Fibroblast of pulmonary artery (primary cell): ENCODE results near the gene OPRD1.
"Not testable (repeated sequence)": the region's sequence is repeated elsewhere in the genome, so short reads cannot be mapped to it uniquely, and the experiment has no call there.

Experiments
- DNase-seq: peaks from one replicate; pipeline ENCODE4 v3.0.0-alpha.2; 2010; ENCODE audit warnings: low read depth
- H3K4me3 ChIP-seq: replicated peaks from 2 replicates; pipeline ENCODE4 v1.5.1; 2011; ENCODE audit warnings: low read depth, mild to moderate bottlenecking, control low read depth, low read length, moderate library complexity
- TF ChIP-seq, protein P1 (sequence below): IDR thresholded peaks from 2 replicates; pipeline ENCODE4 v1.5.1; 2011; ENCODE audit warnings: mild to moderate bottlenecking, control low read depth, low read length, inconsistent platforms; ENCODE audit errors: missing control alignments

The OPRD1 gene

DNA sequence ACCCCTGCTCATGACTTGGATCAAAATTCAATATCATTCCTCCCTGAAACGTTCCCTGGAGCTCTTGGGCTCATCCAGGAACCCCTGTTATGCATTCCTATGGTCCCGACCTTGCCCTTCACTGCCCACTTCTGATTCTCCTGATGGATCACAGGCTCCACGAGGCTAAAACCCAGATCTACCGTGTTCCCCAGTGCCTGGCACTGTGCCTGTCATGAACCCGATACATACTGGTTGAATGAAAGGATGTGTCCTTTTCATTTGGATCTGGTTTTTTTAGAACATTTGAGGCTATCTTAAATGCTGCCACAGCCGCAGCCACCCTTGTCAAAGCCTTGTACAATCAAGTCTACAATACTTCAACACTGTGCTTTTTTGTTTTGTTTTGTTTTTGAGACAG lies 22.2 kb upstream of the OPRD1 start:
- TF ChIP-seq, protein P1, sequence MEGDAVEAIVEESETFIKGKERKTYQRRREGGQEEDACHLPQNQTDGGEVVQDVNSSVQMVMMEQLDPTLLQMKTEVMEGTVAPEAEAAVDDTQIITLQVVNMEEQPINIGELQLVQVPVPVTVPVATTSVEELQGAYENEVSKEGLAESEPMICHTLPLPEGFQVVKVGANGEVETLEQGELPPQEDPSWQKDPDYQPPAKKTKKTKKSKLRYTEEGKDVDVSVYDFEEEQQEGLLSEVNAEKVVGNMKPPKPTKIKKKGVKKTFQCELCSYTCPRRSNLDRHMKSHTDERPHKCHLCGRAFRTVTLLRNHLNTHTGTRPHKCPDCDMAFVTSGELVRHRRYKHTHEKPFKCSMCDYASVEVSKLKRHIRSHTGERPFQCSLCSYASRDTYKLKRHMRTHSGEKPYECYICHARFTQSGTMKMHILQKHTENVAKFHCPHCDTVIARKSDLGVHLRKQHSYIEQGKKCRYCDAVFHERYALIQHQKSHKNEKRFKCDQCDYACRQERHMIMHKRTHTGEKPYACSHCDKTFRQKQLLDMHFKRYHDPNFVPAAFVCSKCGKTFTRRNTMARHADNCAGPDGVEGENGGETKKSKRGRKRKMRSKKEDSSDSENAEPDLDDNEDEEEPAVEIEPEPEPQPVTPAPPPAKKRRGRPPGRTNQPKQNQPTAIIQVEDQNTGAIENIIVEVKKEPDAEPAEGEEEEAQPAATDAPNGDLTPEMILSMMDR = no peak
- no peak overlapping the region for H3K4me3 ChIP-seq
- no peak for DNase-seq

- no peak overlapping the region for H3K4me3 ChIP-seq
- DNase-seq = no peak
- TF ChIP-seq, protein P1 = no peak
Measured at GRCh38 chr1:28790377-28791035, 21.5 kb upstream of the OPRD1 start.

DNA sequence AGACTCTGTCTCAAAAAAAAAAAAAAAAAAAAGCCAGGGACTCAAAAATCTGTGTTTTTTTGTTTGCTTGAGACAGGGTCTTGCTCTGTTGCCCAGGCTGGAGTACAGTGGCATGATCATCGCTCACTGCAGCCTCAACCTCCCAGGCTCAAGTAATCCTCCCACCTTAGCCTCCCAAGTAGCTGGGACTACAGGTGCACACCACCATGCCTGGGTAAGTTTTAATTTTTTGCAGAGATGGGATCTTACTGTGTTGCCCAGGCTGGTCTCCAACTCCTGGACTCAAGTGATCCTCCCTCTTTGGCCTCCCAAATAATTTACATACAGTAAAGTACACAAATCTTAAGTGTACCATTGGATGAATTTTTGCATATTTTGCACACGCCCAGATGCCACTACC lies 20.0 kb upstream of the OPRD1 start:
- H3K4me3 ChIP-seq, DNase-seq: not testable (repeated sequence)

DNA sequence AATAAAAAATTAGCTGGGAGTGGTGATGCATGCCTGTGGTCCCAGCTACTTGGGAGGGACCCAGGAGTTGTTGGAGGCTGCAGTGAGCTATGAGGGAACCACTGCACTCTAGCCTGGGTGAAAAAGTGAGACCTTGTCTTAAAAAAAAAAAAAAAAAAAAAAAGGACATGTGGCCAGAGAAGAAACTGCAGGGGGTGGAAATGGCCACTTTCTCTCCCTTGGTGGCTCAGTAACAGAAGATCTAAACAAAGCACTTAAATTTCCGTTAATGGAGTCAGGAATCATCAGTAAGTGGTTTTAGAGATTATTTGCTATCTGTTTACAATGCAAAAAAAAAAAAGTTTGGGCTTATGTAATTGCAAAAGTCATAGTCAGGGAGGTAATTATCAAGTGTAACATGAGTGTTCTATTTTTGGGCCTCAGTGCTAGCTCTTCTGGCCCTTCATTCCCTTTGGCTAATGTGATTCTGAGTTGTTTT lies 19.3 kb upstream of the OPRD1 start:
- no peak for DNase-seq
- H3K4me3 ChIP-seq = no peak overlapping the region
- TF ChIP-seq, protein P1 = no peak

- not testable (repeated sequence) for DNase-seq, H3K4me3 ChIP-seq
Measured at GRCh38 chr1:28794582-28794981, 17.4 kb upstream of the OPRD1 start.

GRCh38 chr1:28796352-28797211 lies 15.4 kb upstream of the OPRD1 start:
- TF ChIP-seq, protein P1 = no peak
- no peak for DNase-seq
- H3K4me3 ChIP-seq = no peak overlapping the region

DNA sequence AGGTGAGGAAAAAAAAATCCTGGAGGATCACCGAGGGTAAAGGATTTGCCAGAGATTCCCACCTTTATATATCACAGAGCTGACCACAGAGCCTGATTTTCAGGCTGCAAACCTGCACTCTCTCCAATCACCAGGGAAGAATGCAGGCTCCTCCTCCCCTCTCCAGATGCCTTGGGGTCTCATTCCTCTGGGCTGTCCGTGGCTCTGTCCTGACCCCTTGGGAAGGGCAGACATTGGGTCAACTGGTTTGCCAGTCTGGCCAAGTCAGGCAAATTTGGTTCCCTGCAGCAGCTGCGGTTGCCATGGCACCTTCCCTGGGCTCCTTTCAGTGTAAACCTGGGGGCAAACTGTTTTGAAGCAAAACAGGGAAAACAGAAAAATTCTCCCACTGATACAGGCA lies 11.6 kb upstream of the OPRD1 start:
- no peak for DNase-seq
- TF ChIP-seq, protein P1 = no peak
- H3K4me3 ChIP-seq = no peak overlapping the region

DNA sequence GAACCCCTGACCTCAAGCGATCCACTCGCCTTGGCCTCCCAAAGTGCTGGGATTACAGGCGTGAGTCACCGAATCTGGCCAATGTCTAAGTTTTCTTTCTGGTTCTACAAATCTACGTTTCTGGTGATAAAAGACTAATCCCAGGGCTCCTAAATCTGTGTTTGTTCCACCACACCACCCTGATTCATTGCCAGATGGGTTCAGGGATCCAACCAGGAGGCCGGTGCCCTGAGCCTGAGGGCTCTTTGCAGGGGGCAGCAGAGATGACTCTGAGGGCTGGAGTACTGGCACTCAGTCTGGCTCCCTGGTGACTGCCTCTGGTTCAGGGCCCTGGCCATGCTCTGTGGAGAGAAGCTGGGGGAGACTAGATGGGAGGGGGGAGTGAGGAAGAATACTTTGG lies 10.5 kb upstream of the OPRD1 start:
- no peak for DNase-seq
- H3K4me3 ChIP-seq = no peak overlapping the region
- TF ChIP-seq, protein P1 = no peak
